Gastroesophageal sphincter (tissue), 3 donors: ENCODE measurements around the gene LRRC43.

ENCODE experiments used
- CTCF ChIP-seq, 4 experiments: fragments of 200-600 bp in 2 of 4; fragments of 450-650 bp in 2 of 4; sonication (generic) in 1 of 4; IDR thresholded peaks; one replicate each; pipeline ENCODE4 v1.5.1; 2017 to 2019; ENCODE audit warnings: antibody characterized with exemption in 4 of 4, mild to moderate bottlenecking in 2 of 4, moderate library complexity in 2 of 4
- POLR2A ChIP-seq, 2 donors: fragments of 450-650 bp; IDR thresholded peaks; one replicate each; pipeline ENCODE4 v1.6.1; 2017; ENCODE audit warnings: antibody characterized with exemption in 2 of 2, mild to moderate bottlenecking in 2 of 2, moderate library complexity in 1 of 2

- TF ChIP-seq CTCF (IDR thresholded peaks at IDR 0.05) (no peak), POLR2A (IDR thresholded peaks at IDR 0.05) (no peak)
These were observed 44.4 kb downstream of the LRRC43 start for GRCh38 chr12:122227341-122227740.
